Glutamatergic neuron (in vitro differentiated cells): ENCODE results near the gene TMEM184A. TPM values are rescaled to one million over a fixed set of nuclear protein-coding genes. Genes with fewer than 3 reads are reported as not detected.

ENCODE experiments used
- DNase-seq: peaks from one replicate; pipeline ENCODE4 v3.0.0; 2022
- H3K27ac Mint-ChIP-seq: one replicate; pipeline ENCODE4 v1.8.0; 2020; ENCODE audit warnings: mild to moderate bottlenecking, mixed read lengths, inconsistent platforms; ENCODE audit not compliant: unreplicated experiment
- H3K27me3 Mint-ChIP-seq: one replicate; pipeline ENCODE4 v1.8.0; 2020; ENCODE audit warnings: mild to moderate bottlenecking, moderate library complexity, mixed read lengths, inconsistent platforms; ENCODE audit not compliant: unreplicated experiment
- H3K36me3 Mint-ChIP-seq: one replicate; pipeline ENCODE4 v1.8.0; 2020; ENCODE audit warnings: mild to moderate bottlenecking, mixed read lengths, inconsistent platforms; ENCODE audit not compliant: unreplicated experiment
- H3K4me1 Mint-ChIP-seq: one replicate; pipeline ENCODE4 v1.8.0; 2020; ENCODE audit warnings: mild to moderate bottlenecking, low read depth, mixed read lengths, inconsistent platforms; ENCODE audit not compliant: unreplicated experiment
- H3K4me3 Mint-ChIP-seq: one replicate; pipeline ENCODE4 v1.8.0; 2020; ENCODE audit warnings: mild to moderate bottlenecking, mixed read lengths, inconsistent platforms; ENCODE audit not compliant: unreplicated experiment
- H3K9me3 Mint-ChIP-seq: one replicate; pipeline ENCODE4 v1.8.0; 2020; ENCODE audit warnings: mild to moderate bottlenecking, moderate library complexity, mixed read lengths, inconsistent platforms; ENCODE audit not compliant: unreplicated experiment
- CTCF ChIP-seq: fragments of 200-600 bp; sonication (generic); IDR thresholded peaks from one replicate; pipeline ENCODE4 v1.5.0; 2021; ENCODE audit not compliant: partially characterized antibody, unreplicated experiment
- total RNA-seq: library from RNA; stranded (reverse); fragmentation: NEBNext Ultra II Directional; extraction: Animal tissue kit (Norgen Biotek cat#: 25700); gene quantifications from one replicate; pipeline ENCODE4 v1.2.1, GENCODE V29; 2021; ENCODE audit not compliant: unreplicated experiment

The TMEM184A gene
- total RNA-seq, 1 donor from 2014 or later = 20.7 TPM

GRCh38 chr7:1601956-1602355 is 46.0 kb upstream of the TMEM184A start:
- no peak for TF ChIP-seq CTCF
- no peak overlapping the region for H3K27ac Mint-ChIP-seq
- no peak overlapping the region for H3K4me3 Mint-ChIP-seq
- H3K36me3 Mint-ChIP-seq = peaks cover 4% of the 10 kb centered on the region
- DNase-seq = no peak
- peaks cover 12% of the 10 kb centered on the region for H3K9me3 Mint-ChIP-seq
- H3K27me3 Mint-ChIP-seq = peaks cover 6% of the 10 kb centered on the region
- H3K4me1 Mint-ChIP-seq = peaks cover 15% of the 10 kb centered on the region

GRCh38 chr7:1599640-1600395 is 43.8 kb upstream of the TMEM184A start:
- H3K27ac Mint-ChIP-seq = no peak overlapping the region
- H3K27me3 Mint-ChIP-seq = peaks cover 7% of the 10 kb centered on the region
- peaks cover 17% of the 10 kb centered on the region for H3K4me1 Mint-ChIP-seq
- H3K4me3 Mint-ChIP-seq = no peak overlapping the region
- no peak for DNase-seq
- H3K9me3 Mint-ChIP-seq = peaks cover 12% of the 10 kb centered on the region
- no peak for TF ChIP-seq CTCF
- H3K36me3 Mint-ChIP-seq = peaks cover 4% of the 10 kb centered on the region

GRCh38 chr7:1598961-1599639 is 43.1 kb upstream of the TMEM184A start:
- no peak for TF ChIP-seq CTCF
- peaks cover 4% of the 10 kb centered on the region for H3K36me3 Mint-ChIP-seq
- no peak overlapping the region for H3K4me3 Mint-ChIP-seq
- DNase-seq = no peak
- peaks cover 7% of the 10 kb centered on the region for H3K27me3 Mint-ChIP-seq
- H3K27ac Mint-ChIP-seq = no peak overlapping the region
- peaks cover 12% of the 10 kb centered on the region for H3K9me3 Mint-ChIP-seq
- peaks cover 13% of the 10 kb centered on the region for H3K4me1 Mint-ChIP-seq

GRCh38 chr7:1598286-1598685 is 42.3 kb upstream of the TMEM184A start:
- peaks cover 12% of the 10 kb centered on the region for H3K9me3 Mint-ChIP-seq
- no peak for TF ChIP-seq CTCF
- H3K36me3 Mint-ChIP-seq = peaks cover 4% of the 10 kb centered on the region
- H3K27me3 Mint-ChIP-seq = peaks cover 7% of the 10 kb centered on the region
- peaks cover 12% of the 10 kb centered on the region for H3K4me1 Mint-ChIP-seq
- no peak for DNase-seq
- peak overlapping the region; percentile 59 for H3K27ac Mint-ChIP-seq
- H3K4me3 Mint-ChIP-seq = no peak overlapping the region

GRCh38 chr7:1597791-1598190 is 41.8 kb upstream of the TMEM184A start:
- H3K4me3 Mint-ChIP-seq = no peak overlapping the region
- no peak for DNase-seq
- H3K4me1 Mint-ChIP-seq = peaks cover 13% of the 10 kb centered on the region
- no peak for TF ChIP-seq CTCF
- H3K27me3 Mint-ChIP-seq = peaks cover 7% of the 10 kb centered on the region
- peaks cover 12% of the 10 kb centered on the region for H3K9me3 Mint-ChIP-seq
- peaks cover 4% of the 10 kb centered on the region for H3K36me3 Mint-ChIP-seq
- H3K27ac Mint-ChIP-seq = no peak overlapping the region
